HG03565 (cell line): ENCODE results near the gene METAP2.
"Not testable (repeated sequence)": the region's sequence is repeated elsewhere in the genome, so short reads cannot be mapped to it uniquely, and the experiment has no call there.

Experiments used
- ATAC-seq: cut with Tn5 transposase; IDR thresholded peaks from one replicate; pipeline ENCODE4 v1.9.1; 2021; ENCODE audit warnings: mild to moderate bottlenecking, moderate library complexity; ENCODE audit not compliant: unreplicated experiment

METAP2 gene

DNA sequence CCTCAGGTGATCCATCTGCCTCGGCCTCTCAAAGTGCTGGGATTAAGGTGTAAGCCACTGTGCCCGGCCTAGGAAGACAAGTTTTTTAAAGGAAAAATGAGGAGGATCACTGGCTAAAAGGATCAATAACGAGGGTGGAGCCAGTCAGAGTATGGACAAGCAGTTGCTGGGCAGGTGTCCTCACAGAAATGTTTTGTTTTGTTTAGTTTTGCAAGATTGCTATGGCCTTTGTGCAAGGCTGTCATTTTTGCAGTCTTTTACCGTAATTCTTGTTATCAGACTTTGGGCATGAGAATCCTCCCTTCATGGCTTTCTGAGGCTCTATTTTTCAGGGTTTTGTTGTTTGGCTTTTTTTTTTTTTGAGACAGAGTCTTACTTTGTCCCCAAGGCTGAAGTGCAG, 11.9 kb upstream of the METAP2 start:
- ATAC-seq: no peak

DNA sequence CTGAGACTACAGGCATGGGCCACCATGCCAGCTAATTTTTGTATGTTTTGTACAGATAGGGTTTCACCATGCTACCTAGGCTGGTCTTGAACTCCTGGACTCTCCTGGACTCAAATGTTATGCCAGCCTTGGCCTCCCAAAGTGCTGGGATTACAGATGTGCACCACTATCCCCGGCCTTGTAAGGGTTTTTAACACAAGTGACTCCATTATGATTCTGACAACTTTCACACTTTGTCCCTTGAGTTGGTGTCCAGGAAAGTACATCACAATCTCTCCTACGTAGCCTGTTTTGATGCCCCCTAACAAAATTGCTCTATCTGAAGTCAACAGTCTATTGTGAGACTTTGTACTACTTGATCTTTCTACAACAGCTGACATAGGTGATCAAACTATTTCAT, 11.4 kb upstream of the METAP2 start:
- no peak for ATAC-seq

DNA sequence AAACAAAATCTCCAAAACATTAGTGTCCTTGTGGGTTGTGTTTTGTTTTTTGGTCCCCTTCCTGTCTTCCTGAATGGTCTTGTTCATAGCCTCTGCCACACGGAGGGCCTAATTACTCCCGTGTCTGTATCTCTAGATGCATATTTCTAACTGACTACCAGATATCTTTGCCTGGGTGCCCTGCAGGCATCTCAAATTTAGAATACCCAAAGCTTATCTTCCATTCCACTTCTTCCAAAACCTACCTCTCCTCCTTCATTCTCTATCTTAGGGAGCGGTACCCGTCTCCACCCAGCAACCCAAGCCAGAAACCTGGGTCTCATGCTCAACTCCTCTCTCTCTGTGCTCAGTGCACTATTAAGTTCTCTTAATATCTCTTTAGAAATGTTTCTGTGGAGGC, 10.9 kb upstream of the METAP2 start:
- no peak for ATAC-seq

- ATAC-seq: not testable (repeated sequence)
These were observed 10.2 kb upstream of the METAP2 start for GRCh38 chr12:95463776-95464175.

GRCh38 chr12:95465275-95465674, 8.7 kb upstream of the METAP2 start:
- no peak for ATAC-seq

DNA sequence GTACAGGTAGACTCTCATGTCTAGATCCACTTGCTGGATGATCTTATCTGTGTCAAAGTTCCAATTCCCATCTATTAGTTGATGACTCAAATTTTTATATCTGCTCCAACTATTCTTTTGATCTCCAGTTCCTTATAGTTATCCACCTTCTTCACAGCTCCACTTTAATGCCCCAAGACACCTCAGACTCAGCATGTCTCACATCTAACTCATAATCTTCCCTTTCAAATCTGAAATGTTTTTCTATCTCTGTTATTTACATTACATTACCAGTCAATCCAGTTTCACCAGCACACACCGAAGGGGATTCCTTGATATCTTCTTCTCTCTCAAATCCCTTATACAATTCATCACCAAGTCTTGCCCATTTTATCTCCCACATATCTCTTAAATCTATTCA, 3.7 kb upstream of the METAP2 start:
- ATAC-seq: no peak

DNA sequence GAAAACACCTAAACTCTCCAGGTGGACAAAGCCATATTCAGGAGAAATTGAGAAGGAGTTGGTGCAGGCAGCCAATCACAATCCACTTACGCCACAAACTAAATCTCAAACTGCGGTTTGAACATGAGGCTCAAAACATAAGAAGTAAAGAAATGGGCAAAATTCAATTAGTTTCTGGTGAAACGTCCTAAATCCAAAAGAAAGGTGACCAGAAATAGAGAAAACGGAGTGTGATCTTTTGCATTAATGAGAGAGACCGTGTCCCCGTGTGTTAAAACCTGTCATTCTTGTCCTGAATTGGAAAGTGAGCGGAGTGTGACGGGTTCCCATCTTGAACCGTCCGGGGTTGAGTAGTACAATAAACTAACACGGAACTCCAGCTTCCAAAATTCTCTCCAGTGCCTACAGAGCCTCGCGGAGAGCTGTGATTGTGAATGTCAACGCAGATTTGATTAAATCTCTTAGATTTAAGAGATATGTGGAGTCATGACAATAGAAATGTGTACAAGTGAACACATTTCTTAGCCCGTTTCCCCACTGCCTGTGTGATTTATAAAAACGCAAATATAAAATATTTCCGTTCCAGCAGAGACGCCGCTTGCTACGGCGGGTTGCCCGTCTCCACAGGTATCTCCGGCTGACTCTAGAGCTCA, 595 bp upstream of the METAP2 start:
- ATAC-seq: peak; percentile 16

DNA sequence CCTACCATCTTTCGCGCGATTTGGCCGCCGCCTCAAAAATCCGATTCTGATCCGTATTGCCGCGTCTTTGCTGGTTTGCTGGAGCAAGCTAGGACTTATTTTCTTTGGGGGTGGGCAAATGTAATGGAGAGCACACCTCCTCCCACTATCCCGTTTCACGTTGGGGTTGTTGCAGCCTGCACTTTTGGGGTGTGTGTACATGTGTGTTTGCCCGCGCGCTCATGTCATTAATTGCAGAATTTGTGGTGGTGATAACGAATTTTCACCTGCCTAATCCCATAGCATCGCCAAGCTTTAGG, 657 bp downstream of the METAP2 start:
- no peak for ATAC-seq

DNA sequence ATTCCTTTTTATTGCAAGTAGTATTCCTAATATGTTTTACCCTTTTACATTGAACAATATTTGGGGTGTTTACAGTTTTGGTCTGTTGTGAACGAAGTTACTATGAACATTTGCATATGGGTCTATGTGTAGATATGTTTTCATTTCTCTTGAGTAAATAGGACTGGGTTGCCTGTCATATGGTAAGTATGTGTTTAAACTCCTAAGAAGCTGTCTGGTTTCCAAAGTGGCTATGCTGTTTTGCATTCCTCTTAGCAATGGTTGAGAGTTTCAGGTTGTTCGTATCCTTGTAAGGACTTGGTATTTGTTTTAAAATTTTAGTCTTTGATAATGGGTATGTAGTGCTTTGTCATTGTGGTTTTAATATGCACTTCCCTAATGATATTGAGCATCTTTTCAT, 6.3 kb downstream of the METAP2 start:
- no peak for ATAC-seq

DNA sequence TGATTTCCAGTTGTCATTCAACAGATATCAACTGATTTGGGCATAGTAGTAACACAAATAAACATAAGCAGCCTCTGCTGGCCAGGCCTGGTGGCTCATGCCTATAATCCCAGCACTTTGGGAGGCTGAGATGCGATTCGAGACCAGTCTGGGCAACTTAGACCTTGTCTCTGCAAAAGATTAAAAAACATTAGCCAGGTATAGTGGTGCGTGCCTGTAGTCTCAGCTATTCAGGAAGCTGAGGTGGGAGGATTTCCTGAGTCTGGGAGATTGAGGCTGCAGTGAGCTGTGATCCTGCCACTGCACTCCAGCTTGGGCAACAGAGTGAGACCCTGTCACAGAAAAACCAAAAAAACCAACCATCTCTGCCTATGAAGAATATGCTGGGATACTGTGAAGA, 7.1 kb downstream of the METAP2 start:
- no peak for ATAC-seq

- no peak for ATAC-seq
These were observed 7.9 kb downstream of the METAP2 start for GRCh38 chr12:95481888-95482287.

DNA sequence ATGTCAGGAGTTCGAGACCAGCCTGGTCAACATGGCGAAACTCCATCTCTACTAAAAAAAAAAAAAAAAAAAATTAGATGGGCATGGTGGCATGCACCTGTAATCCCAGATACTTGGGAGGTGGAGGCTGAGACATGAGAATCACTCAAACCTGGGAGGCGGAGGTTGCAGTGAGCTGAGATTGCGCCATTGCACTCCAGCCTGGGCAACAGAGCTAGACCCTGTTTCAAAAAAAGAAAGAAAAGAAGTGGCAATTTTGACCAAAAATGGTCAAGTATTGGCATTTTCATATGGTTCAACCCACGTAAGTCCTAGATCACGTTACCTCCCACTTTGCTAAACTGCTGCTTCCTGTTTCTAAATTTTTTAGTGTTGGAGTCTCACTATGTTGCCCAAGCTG, 8.6 kb downstream of the METAP2 start:
- ATAC-seq: not testable (repeated sequence)

DNA sequence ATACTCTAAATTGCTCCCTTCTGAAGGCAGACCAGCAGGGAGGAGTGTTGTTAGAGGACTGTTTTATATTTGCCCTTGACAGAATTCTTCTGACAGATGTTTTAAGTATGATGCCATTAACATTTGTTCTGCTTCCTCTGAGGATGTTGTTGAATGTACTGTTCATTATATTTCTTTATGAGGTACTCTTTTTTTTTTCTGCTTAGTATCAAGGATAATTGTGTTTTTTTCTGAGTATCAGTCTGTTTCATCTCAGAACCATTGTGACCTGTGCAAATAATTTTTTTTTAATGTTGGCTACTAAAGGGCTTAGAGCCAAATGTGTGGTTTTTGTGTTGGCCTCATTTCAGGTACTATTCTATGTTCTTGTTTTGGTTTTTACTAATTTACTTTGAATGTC, 10.6 kb downstream of the METAP2 start:
- ATAC-seq: no peak

DNA sequence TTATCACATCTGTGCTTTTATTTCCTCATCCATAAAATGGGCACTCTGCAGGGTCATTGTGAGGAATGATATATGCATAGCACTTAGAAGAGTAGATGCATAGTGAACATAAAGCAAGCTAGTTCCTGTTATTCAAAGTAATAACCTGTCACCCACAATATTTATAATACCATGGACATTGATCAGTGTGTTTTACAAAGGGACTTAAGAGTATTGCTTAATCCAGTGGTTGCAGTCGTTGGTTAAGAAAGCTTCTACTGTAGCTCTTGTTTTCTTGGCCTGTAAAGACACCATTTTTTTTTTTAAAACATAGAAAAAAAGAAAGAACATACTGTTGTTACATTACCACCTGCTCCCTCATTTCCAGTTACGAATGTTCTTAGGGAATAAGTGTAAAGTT, 13.1 kb downstream of the METAP2 start:
- no peak for ATAC-seq

GRCh38 chr12:95492462-95492861, 18.5 kb downstream of the METAP2 start:
- no peak for ATAC-seq

DNA sequence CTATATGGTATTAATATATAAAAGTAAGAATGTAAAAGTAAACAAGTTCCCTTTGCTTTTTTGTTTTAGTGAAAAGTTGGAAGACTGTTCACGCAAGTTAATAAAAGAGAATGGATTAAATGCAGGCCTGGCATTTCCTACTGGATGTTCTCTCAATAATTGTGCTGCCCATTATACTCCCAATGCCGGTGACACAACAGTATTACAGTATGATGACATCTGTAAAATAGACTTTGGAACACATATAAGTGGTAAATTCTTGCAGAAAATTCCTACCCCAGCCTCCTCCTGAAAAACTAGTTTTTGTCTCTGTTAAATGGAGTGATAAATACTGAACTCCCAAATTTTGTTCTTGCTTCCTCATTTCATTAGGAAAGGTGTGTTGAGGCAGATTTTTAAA, 20.9 kb downstream of the METAP2 start:
- no peak for ATAC-seq

DNA sequence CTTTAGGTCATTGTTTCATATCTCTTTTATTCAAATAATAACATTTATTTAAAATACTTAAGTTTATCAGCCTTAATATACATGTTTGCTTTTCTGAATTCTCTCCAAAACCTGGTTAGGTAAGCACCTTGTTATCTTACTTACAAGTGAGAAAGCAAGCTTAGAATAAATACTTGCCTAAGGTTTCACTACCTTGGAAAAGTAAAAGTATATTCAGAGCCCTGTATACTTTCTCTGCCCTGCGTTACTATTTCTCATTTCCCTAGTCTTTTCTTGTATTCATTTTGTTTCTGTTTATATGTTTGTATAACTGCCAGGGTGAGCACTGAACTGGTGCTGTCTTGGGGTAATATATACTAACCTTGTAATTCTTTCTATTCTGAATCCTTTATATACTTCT, 21.5 kb downstream of the METAP2 start:
- ATAC-seq: no peak

DNA sequence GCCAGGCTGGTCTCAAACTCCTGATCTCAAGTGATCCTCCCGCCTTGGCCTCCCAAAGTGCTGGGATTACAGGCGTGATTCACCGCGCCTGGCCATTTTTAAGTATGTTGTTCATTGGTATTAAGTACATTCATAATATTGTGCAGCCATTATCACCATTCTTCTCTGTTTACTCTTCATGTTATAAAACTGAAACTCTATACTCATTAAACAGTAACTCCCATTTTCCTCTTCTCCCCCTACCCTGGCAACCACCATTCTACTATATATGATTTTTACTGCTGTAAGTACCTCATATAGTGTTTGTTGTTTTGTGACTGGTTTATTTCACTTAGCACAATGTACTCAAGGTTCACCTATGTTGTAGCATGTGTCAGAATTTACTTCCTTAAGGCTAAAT, 23.1 kb downstream of the METAP2 start:
- ATAC-seq: no peak

- ATAC-seq: no peak
These were observed 25.0 kb downstream of the METAP2 start for GRCh38 chr12:95498968-95499367.

- no peak for ATAC-seq
These were observed 25.8 kb downstream of the METAP2 start for GRCh38 chr12:95499772-95500171.

DNA sequence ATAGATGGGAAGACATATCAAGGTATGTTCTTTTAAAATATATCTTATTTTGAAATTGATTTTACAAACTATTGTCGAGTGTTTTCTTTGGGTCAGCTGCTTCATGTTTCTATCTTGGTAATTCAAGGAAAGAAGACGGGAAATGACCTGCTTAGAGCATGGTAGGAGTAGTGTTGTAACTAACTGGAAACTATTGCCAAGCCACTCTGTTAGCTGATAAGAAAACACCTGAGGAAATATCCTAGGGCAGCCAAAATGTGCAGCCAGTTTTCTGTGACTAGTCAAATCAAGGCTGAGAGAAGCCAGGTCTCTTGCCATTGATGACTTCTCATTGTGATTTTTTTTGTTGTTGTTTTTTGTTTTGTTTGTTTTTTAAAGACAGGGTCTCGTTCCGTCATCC, 30.2 kb downstream of the METAP2 start:
- ATAC-seq: no peak

GRCh38 chr12:95505039-95505438, 31.1 kb downstream of the METAP2 start:
- peak; percentile 93 for ATAC-seq

DNA sequence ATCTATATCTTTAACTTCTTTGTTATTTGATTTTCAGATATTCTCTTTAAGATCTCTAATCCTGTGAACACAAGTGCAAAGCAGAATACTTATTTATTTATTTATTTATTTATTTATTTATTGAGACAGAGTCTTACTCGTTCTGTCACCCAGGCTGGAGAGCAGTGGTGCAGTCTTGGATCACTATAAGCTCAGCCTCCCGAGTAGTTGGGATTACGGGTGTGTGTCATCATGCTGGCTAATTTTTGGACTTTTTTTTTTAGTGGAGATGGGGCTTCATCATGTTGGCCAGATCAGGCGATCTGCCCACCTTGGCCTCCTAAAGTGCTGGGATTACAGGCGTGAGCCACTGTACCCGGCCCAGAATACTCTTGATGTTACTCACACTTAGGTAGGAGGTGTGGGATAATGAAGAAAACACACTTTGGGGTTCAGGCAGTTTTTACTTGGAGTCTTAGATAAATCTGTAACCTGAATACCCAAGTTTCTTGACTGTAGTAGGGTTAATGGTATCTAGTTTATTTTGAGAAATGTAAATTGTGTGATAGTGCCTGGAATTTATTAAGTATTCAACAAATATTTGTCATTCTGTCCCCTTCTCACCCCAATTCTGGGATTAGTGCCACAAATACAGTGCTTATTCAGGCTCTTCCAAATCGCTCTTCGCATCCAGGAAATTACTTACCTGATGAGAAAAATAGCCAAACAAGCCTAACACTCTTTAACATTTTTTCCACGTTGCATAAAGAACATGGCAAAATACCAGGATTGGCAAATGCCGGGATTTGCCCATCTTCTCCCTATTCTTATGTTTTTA, 33.0 kb downstream of the METAP2 start:
- ATAC-seq: no peak
